IPS-18a (cell line): ENCODE measurements around the gene SLC6A7.
"Not testable (repeated sequence)": the region's sequence is repeated elsewhere in the genome, so short reads cannot be mapped to it uniquely, and the experiment has no call there.

ENCODE experiments used
- H3K27ac ChIP-seq: one replicate; pipeline ENCODE4 v1.5.1; 2013; ENCODE audit warnings: low read length
- H3K27me3 ChIP-seq: one replicate; pipeline ENCODE4 v1.6.1; 2013; ENCODE audit warnings: mild to moderate bottlenecking, low read length; ENCODE audit not compliant: control insufficient read depth, insufficient read depth
- H3K36me3 ChIP-seq: one replicate; pipeline ENCODE4 v1.6.1; 2013; ENCODE audit warnings: low read depth, low read length; ENCODE audit not compliant: control insufficient read depth
- H3K4me1 ChIP-seq: one replicate; pipeline ENCODE4 v1.6.1; 2013; ENCODE audit warnings: low read depth, low read length; ENCODE audit not compliant: control insufficient read depth
- H3K4me3 ChIP-seq: one replicate; pipeline ENCODE4 v1.5.1; 2013; ENCODE audit warnings: low read length
- H3K9ac ChIP-seq: one replicate; pipeline ENCODE4 v1.6.1; 2013; ENCODE audit warnings: mild to moderate bottlenecking, low read length, moderate library complexity
- H3K9me3 ChIP-seq: one replicate; pipeline ENCODE4 v1.6.1; 2013; ENCODE audit warnings: low read depth, low read length; ENCODE audit not compliant: control insufficient read depth

SLC6A7 gene

GRCh38 chr5:150242251-150242894, 52.5 kb downstream of the SLC6A7 start:
- no peaks in the 10 kb centered on the region for H3K9me3 ChIP-seq
- no peaks in the 10 kb centered on the region for H3K36me3 ChIP-seq
- H3K27me3 ChIP-seq, result no peaks in the 10 kb centered on the region
- H3K4me3 ChIP-seq, result no peak overlapping the region
- H3K9ac ChIP-seq, result no peak overlapping the region
- H3K27ac ChIP-seq, result no peak overlapping the region
- no peaks in the 10 kb centered on the region for H3K4me1 ChIP-seq

- Histone ChIP-seq H3K4me3 (no peak overlapping the region), H3K4me1 (no peaks in the 10 kb centered on the region), H3K27ac (no peak overlapping the region), H3K9ac (no peak overlapping the region), H3K9me3 (no peaks in the 10 kb centered on the region), H3K27me3 (no peaks in the 10 kb centered on the region), H3K36me3 (no peaks in the 10 kb centered on the region)
Measured at GRCh38 chr5:150243590-150243989, 53.7 kb downstream of the SLC6A7 start.

GRCh38 chr5:150244209-150244608, 54.3 kb downstream of the SLC6A7 start:
- no peaks in the 10 kb centered on the region for H3K27me3 ChIP-seq

GRCh38 chr5:150245111-150245789, 55.4 kb downstream of the SLC6A7 start:
- Histone ChIP-seq H3K9ac (no peak overlapping the region), H3K9me3 (no peaks in the 10 kb centered on the region), H3K36me3 (no peaks in the 10 kb centered on the region), H3K4me3 (no peak overlapping the region), H3K27ac (no peak overlapping the region), H3K4me1 (no peaks in the 10 kb centered on the region), H3K27me3 (no peaks in the 10 kb centered on the region)

More at GRCh38 chr5:150244209-150244608, 54.3 kb downstream of the SLC6A7 start:
- H3K4me3 ChIP-seq, result no peak overlapping the region
- H3K9me3 ChIP-seq, result no peaks in the 10 kb centered on the region
- no peaks in the 10 kb centered on the region for H3K4me1 ChIP-seq
- no peaks in the 10 kb centered on the region for H3K36me3 ChIP-seq
- H3K27ac ChIP-seq, result no peak overlapping the region
- no peak overlapping the region for H3K9ac ChIP-seq

- Histone ChIP-seq H3K27me3 (no peaks in the 10 kb centered on the region), H3K9ac (no peak overlapping the region), H3K36me3 (no peaks in the 10 kb centered on the region), H3K9me3 (no peaks in the 10 kb centered on the region), H3K4me3 (no peak overlapping the region), H3K27ac (no peak overlapping the region), H3K4me1 (no peaks in the 10 kb centered on the region)
Measured at GRCh38 chr5:150245808-150246207, 55.9 kb downstream of the SLC6A7 start.

GRCh38 chr5:150246429-150246828, 56.6 kb downstream of the SLC6A7 start:
- H3K9me3 ChIP-seq, result no peaks in the 10 kb centered on the region
- no peaks in the 10 kb centered on the region for H3K27me3 ChIP-seq
- no peak overlapping the region for H3K27ac ChIP-seq
- H3K9ac ChIP-seq, result no peak overlapping the region
- H3K4me3 ChIP-seq, result no peak overlapping the region
- no peaks in the 10 kb centered on the region for H3K4me1 ChIP-seq
- no peaks in the 10 kb centered on the region for H3K36me3 ChIP-seq

GRCh38 chr5:150246835-150247234, 57.0 kb downstream of the SLC6A7 start:
- Histone ChIP-seq H3K36me3 (no peaks in the 10 kb centered on the region), H3K27ac (no peak overlapping the region), H3K27me3 (no peaks in the 10 kb centered on the region), H3K9ac (no peak overlapping the region), H3K9me3 (no peaks in the 10 kb centered on the region), H3K4me3 (no peak overlapping the region), H3K4me1 (no peaks in the 10 kb centered on the region)

- Histone ChIP-seq H3K9me3 (no peaks in the 10 kb centered on the region), H3K27ac (no peak overlapping the region), H3K36me3 (no peaks in the 10 kb centered on the region), H3K4me3 (no peak overlapping the region), H3K9ac (no peak overlapping the region), H3K27me3 (no peaks in the 10 kb centered on the region), H3K4me1 (no peaks in the 10 kb centered on the region)
Measured at GRCh38 chr5:150247726-150248125, 57.9 kb downstream of the SLC6A7 start.

- H3K9me3 ChIP-seq, H3K36me3 ChIP-seq, H3K9ac ChIP-seq, H3K4me1 ChIP-seq, H3K27ac ChIP-seq, H3K27me3 ChIP-seq, H3K4me3 ChIP-seq: not testable (repeated sequence)
Measured at GRCh38 chr5:150248493-150248892, 58.6 kb downstream of the SLC6A7 start.

- Histone ChIP-seq H3K27ac (no peak overlapping the region), H3K4me3 (no peak overlapping the region), H3K27me3 (no peaks in the 10 kb centered on the region), H3K36me3 (no peaks in the 10 kb centered on the region), H3K9ac (no peak overlapping the region), H3K9me3 (no peaks in the 10 kb centered on the region), H3K4me1 (no peaks in the 10 kb centered on the region)
Measured at GRCh38 chr5:150248946-150249345, 59.1 kb downstream of the SLC6A7 start.

GRCh38 chr5:150249744-150250143, 59.9 kb downstream of the SLC6A7 start:
- H3K27me3 ChIP-seq, result no peaks in the 10 kb centered on the region
- no peak overlapping the region for H3K27ac ChIP-seq
- no peaks in the 10 kb centered on the region for H3K4me1 ChIP-seq
- no peak overlapping the region for H3K9ac ChIP-seq
- H3K4me3 ChIP-seq, result no peak overlapping the region
- H3K9me3 ChIP-seq, result no peaks in the 10 kb centered on the region
- H3K36me3 ChIP-seq, result no peaks in the 10 kb centered on the region

- Histone ChIP-seq H3K27ac (no peak overlapping the region), H3K36me3 (no peaks in the 10 kb centered on the region), H3K27me3 (no peaks in the 10 kb centered on the region), H3K4me3 (no peak overlapping the region), H3K4me1 (peaks cover 6% of the 10 kb centered on the region), H3K9me3 (no peaks in the 10 kb centered on the region), H3K9ac (no peak overlapping the region)
Measured at GRCh38 chr5:150251504-150251903, 61.6 kb downstream of the SLC6A7 start.
